ENCODE results near the gene EIF2S2.
A peak's percentile ranks its signal among the peaks of the same experiment; 100 is the strongest.

Gene EIF2S2

DNA sequence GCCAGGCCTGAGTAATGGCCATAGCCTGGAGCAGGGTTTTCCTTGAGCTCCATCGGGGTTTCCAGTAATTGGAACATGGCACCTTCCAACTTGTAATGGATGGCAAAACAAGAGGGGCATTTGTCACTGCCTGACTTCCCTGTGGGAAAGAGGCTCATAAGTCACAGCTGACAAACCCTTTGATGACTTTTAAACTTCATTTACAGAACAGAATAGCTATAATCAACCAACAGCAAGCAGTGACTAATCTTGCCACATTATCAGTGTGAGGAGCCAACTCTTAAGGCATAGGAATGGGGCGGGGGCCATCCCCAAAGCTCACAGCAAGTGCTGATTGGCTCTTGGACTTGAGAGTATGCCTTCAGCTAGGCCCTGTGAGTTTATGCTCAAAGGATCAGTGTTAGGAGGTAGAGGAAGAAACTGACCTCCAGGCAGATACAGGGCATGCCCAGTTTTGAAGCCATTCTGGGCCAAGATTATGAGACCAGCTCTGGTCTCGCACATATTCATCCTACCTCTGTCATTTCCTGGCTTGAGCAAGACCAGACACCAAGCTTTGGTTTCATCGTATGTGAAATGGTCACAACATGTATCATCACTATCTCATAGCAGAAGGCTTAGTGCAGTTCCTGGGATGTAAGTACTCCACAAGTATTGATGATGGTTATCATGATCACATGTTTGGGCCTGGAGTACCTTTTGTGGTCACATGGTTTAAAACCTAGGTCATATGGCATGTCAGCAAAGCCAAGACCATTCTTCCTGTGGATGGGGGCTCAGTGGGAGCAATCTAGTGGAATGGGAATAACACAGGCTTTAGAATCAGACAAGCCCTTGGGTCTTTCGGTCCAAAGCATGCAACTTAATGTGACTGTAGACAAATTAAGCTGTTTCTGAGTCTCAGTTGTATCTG is 49.2 kb downstream of the EIF2S2 start:
- no peak for DNase-seq (ENCODE audit: low spot score)

DNA sequence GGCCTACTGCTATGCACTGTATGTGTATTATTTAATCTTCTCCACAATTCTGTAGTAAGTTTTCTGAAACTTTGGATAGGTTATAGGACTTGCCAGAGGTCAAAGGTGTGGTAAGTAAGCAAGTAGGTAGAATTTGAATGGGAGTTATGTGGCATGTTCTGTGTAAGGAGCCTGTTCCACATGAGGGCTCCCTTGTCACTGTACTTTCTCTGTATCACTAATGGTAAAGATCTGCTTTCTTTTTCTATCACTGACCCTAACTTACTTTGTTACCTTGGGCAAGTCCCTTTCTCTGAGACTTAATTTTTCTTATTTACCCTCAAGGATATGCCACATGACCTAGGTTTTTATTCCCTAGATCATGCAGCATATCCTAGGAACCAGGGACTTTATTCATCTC is 50.3 kb downstream of the EIF2S2 start:
- DNase-seq (ENCODE audit: low spot score) = no peak

DNA sequence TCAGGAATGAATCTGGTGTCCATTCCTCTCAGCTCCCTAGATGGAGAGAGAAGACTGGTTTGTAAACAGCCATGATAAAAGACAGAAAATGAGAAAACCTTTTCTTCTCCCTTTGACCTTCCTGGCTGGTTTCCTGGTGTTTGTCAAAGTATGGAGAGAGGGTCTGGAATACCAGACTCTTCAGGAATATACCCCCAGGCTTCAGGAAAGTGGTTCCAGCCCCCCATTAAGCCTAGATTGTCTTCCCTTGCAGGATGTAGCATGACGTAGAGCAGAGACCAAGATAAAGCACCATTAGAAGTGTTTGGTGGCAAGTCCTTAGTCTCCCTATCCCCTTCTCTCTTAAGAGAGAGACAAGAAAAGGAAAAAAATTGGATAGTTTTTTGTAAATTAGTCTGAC is 51.1 kb downstream of the EIF2S2 start:
- DNase-seq (ENCODE audit: low spot score) = no peak

DNA sequence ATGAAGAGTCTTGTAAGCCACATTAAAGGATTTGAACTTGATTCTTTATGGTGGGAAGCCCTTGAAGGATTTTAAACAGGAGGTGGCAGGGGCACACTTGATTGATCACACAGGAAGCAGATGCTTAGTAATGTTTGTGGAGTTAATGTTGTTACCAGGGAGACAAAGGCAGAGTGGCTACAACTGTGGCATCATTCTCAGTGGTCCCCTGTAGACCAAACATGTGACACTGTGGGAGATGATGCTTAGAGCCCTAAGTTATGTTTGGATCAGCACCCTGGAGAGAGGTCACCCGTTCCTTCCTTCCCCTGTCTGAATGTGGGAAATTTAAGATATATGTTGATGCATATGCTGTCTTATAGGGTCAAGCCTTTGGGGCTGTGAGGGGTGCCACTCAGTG is 53.2 kb downstream of the EIF2S2 start:
- DNase-seq (ENCODE audit: low spot score) = peak; percentile 69

DNA sequence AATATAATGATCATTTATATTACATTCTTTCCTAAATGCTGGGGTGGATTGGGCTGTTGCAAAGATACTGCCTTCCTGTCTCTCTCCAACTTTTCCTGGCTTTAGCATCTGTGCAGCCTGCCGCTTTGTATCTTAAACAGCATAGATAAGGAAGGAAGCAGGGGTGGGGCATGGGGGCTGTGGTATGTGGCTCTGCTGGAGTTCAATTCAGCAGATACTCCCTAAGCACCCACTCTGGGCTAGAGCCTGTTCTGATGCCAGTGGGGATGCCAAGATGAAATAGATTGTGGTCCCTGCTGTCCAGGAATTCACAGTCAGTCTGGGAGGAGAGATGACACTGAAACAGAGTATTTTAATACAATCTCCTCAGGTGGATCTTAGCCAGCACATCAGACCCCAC is 56.8 kb downstream of the EIF2S2 start:
- DNase-seq (ENCODE audit: low spot score) = no peak

DNA sequence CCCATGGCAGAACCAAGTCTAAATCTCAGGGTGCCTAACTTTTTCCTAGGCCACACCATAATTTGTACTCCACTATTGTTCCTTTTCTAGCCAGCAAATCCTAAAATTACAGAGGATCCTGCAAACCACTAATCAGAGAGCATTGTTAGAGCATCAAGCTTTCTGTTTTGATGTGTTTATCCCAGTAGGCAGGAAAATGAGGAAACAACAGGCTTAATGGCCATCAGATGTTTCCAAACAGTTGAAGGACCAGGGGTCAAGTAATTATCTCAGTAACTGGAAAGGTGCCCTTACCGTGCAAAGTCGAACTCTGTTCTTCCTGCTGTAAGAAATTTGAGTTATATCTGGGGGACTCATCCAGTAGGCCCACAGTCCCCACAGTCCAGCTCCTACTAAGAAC is 59.6 kb downstream of the EIF2S2 start:
- no peak for DNase-seq (ENCODE audit: low spot score)

DNA sequence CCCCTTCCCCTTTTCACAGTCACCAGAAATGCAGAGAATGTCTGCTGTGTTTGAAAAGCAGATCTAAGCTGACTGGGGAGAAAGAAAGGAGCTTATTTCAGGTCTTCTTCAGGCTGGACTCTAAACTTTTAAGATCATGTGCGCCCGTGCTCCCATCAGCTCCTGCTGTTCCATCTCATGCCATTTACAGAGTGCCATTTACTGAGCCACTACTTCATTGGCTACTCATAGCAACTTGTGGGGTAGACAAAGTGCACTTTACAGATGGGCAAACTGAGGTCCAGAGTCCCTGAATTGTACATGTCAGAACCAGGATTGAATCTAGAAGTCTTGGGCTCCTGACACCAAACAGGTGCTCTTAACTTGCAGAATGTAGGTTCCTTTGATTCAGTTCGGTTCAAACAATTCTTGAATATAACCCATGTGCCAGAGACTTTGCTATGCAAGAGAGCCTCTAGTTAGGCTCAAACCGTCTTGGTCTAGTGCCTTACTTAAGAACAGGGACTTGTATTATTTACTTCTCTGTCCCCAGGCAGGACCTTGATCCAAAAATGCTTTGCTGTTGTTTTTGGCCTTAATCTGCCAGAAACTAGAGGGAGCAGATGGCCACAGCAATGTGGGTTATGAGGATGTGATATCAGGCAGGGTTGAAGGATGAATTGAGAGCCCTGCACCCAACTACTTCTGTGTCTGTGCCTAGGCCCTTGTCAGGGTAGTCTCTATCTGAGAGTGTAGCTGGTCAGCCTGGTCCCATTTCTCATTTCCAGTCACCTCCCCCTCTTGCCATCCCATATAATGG is 61.9 kb downstream of the EIF2S2 start:
- DNase-seq (ENCODE audit: low spot score) = no peak

DNA sequence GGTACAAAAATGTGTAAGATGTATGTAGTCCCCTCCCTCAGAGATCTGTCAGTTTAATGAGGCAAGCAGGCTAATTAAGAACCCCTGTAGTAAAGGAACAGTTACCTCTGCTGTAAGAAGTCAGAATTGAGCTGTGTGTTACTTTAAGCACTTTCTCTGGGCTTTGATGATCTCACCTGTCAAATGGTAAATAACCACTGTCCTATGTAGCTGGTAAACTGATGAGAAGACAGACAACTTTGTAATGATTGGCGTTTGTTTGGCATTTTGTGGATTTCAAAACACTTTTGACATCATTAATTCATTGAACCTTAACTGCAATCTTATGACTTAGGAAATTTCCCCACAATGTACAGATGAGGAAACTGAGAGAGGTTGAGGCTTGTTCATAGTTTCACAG is 62.7 kb downstream of the EIF2S2 start:
- DNase-seq (ENCODE audit: low spot score) = no peak

DNA sequence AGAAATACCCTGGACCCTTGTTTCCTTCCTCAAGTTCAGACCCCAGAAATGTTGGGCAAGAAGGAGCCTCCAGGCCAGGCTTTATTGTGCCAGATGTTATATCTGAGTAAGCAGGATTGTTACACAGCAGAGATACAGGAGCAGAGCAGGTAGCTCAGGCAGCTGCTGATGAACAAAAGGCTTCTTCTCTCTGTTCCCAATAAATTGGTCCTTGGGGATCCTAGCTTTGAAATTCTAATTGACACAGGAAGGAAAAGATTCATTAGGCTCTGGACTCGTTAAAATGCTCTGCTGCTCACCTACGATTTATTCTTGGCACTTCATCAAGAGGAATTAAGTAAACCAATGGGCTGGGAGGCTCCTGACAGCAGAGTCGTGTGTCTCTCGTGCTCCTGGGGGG is 64.1 kb downstream of the EIF2S2 start:
- DNase-seq (ENCODE audit: low spot score) = no peak

DNA sequence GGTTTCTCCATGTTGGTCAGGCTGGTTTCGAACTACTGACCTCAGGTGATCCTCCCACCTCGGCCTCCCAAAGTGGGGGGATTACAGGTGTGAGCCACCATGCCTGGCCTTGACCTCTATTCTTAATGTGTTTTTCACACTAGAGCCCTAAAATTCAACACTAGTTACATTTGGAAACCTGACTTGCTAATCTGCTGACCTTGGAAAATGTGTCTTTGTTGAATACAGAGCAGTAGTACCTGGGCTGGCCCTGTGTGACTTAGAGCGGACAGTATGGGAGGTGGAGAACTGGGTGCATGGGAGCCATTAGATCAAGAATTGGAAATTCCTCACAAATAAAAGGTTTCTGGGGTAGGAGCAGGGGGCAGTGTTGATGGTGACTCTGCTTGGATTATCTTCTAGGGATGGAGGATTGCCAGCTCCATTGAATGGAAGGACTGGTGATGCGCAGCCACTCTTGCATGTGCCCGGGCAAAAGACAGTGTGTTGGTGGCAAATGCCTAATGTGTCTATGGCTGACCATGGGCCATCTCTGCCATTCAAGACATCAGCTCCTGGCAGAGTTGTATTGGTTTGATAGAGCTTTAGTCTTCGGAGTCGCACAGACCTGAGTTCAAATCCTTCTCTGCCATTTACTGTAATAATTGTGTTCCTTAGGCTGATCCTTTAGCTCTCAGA is 64.9 kb downstream of the EIF2S2 start:
- DNase-seq (ENCODE audit: low spot score) = no peak

DNA sequence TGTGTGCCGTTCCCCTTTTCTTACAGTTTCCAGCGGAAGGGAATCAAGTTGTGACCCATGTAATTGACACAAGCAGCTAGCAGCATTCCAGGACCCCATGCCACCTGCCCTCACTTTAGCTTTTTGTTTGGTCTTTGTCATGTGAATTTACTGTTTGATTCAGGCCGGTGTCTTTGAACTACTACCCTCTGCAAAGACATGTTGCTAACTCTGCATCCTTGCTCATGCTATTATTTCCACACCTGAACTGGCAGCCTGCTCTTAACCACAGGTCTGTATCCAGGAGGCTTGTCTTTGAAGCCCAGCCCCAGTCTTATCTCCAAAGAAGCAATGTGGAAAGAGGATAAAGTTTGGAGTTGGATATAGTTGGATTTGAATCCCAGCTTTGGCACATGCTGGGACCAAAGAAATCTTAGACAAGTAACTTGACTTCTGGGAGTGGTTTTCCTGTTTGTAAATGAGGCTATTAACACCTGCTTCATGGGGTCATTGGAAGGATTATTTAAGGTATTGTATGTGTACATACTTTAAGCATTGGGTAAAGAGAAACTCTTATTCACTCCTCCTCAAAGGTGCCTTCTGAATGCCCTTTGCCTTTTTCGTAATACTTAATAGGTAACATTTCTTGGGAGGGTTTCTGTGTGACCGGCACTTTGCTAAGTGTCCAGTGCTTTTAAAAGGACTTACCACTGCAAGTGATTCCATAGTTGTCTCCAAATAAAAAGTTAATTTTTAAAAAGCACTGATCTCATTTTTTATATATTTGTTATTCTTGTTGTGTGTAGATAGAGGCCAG is 65.9 kb downstream of the EIF2S2 start:
- DNase-seq (ENCODE audit: low spot score) = no peak

DNA sequence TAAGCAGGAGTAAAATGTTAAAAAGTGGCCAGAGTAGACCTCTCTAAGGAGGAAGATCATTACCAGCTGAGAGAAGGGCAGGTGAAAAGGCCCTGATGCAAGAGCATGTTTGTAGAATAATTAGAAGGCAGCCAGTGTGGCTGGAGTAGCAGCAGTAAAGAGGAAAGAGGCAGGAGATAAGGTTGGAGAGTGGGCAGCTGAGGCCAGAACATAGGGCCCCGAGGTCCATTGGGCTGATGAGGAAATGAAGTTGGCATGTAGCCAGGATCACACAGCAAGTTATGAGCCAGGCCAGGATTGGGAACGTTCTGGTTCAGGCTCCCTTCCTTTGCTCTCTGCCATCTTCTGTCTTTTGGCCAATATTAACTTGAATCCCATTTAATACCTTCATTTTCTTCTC is 66.7 kb downstream of the EIF2S2 start:
- DNase-seq (ENCODE audit: low spot score) = peak; percentile 23

DNA sequence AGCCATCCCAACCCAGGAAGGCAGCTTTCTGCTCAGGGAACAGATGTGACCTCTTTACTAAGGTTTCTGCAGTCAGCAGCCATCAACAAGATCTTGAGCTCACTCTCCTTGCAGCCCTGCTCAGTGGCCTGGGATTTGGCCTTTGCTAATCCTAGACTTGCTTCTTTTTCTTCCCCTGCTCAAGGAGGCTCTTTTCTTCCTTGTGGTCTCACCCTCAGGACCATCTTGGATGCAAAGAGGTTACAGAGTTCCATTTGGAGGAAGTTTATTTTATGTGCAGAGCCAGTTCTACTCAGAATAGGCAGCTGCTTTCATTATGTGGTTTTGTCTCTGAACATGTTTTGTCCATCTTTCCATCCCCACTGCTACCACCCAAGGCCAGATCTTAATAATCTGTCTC is 69.0 kb downstream of the EIF2S2 start:
- DNase-seq (ENCODE audit: low spot score) = no peak

DNA sequence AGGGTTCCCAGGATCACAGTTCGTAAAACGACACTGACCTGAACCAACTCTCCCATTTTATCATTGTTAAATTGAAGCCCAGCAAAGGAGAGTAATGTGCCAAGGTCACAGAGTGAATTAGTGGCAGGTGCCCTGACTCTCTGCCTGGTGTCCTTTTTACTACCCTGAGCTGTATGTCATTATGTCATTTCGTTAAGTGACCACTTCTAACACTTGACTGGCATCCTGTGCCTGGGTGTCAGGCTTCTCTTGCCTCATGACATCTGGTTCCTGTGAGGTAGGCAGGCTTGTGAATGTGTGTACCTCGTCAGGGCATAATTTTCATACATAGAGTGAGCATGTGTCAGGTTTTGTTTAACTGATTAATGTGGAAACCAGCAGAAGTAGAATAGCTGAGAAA is 69.8 kb downstream of the EIF2S2 start:
- DNase-seq (ENCODE audit: low spot score) = no peak

DNA sequence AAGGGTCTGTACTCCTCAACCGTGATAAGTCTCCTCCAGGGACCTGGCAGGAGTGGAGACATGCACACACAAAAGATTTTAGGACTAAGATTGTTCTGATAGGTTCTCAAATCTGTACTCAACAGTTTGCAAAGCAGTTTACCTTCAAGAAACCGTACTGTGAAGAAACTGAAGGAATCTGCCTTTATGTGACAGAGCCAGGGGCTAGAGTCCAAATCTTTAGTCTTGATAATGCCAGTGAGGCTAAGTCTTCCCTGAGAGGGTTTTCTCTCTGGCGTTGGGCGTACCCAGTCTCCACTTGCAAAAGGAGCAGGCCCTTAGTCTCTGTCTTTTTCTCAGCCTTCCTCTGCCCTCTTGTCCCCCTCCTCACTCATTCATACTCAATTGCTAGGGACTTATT is 70.8 kb downstream of the EIF2S2 start:
- DNase-seq (ENCODE audit: low spot score) = no peak

DNA sequence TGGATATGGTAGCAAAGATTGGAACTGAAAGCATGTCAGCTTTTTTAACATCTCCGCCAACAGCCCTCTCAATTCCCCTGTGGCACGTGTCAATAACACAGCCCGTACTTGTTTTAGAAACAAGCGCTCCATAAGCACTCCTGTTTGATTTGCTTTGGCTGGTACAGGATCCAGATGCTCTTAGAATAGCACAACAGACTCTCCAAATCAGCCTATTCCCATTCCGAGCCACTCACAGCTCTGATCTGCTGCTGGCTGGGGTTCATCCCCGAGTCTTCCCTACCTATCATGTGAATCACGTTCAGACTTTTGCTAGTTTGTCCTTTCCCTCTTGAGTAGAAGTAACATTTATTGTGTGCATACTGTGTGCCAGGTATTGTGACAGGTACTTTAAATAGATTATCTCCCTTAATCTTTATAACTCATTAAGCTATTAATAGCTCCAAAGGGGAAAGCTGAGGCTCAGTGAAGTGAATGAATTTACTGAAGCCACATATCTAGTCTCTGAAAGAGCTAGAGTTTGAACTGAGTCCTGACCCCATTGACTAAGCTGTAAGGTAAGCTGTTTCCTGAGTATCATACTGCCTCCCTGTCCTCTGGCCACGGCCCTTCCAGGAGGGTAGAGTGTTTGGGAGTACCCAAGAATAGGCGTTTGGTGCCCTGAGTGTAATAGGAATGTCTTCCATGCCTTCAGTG is 71.6 kb downstream of the EIF2S2 start:
- no peak for DNase-seq (ENCODE audit: low spot score)
